Measurements from ENCODE around the gene IGF2BP2.

The IGF2BP2 gene

GRCh38 chr3:185613016-185613415, 211.8 kb downstream of the IGF2BP2 start:
- H3K4me3 ChIP-seq (replicated peaks; ENCODE audit: low read depth, low read length): no peak overlapping the region
- TF ChIP-seq CTCF (IDR thresholded peaks at IDR 0.05; ENCODE audit: low read length, missing control alignments): no peak
- no peak for DNase-seq (ENCODE audit: low read depth)

- H3K4me3 ChIP-seq (replicated peaks; ENCODE audit: low read depth, low read length): no peak overlapping the region
- no peak for DNase-seq (ENCODE audit: low read depth)
- TF ChIP-seq CTCF (IDR thresholded peaks at IDR 0.05; ENCODE audit: low read length, missing control alignments): no peak
Measured at GRCh38 chr3:185606196-185606595, 218.6 kb downstream of the IGF2BP2 start.

GRCh38 chr3:185605566-185605965, 219.3 kb downstream of the IGF2BP2 start:
- H3K4me3 ChIP-seq (replicated peaks; ENCODE audit: low read depth, low read length): no peak overlapping the region
- no peak for TF ChIP-seq CTCF (IDR thresholded peaks at IDR 0.05; ENCODE audit: low read length, missing control alignments)
- DNase-seq (ENCODE audit: low read depth): no peak

GRCh38 chr3:185595526-185595925, 229.3 kb downstream of the IGF2BP2 start:
- DNase-seq (ENCODE audit: low read depth): no peak
- no peak for TF ChIP-seq CTCF (IDR thresholded peaks at IDR 0.05; ENCODE audit: low read length, missing control alignments)
- no peak overlapping the region for H3K4me3 ChIP-seq (replicated peaks; ENCODE audit: low read depth, low read length)

- no peak for DNase-seq (ENCODE audit: low read depth)
- no peak overlapping the region for H3K4me3 ChIP-seq (replicated peaks; ENCODE audit: low read depth, low read length)
- no peak for TF ChIP-seq CTCF (IDR thresholded peaks at IDR 0.05; ENCODE audit: low read length, missing control alignments)
Measured at GRCh38 chr3:185594073-185594472, 230.8 kb downstream of the IGF2BP2 start.

All from fibroblast of pulmonary artery (primary cell).